Pancreas (tissue), 10 donors: Measurements from ENCODE around the gene TOP3B. TPM values are rescaled to one million over a fixed set of nuclear protein-coding genes. Genes with fewer than 3 reads are reported as not detected.
A peak's percentile ranks its signal among the peaks of the same experiment; 100 is the strongest.

Experiments
- ATAC-seq, 4 donors: fragments of 200-7000 bp; cut with Tn5 transposase; one replicate each; pipeline versions ENCODE4 v1.8.0 to v1.9.1; 2020; ENCODE audit warnings: mild to moderate bottlenecking in 4 of 4, moderate library complexity in 4 of 4
- DNase-seq, 6 donors: peaks; one replicate each; pipeline ENCODE4 v3.0.0-alpha.2; 2020
- FAIRE-seq: peaks from 2 replicates; lab custom pipeline; 2012; peaks lifted over from hg19 to GRCh38; lab: Jason Lieb, UNC
- H3K27ac ChIP-seq, 4 donors: fragments of 200-600 bp; sonication (generic); 1 replicate in 3 of 4; 2 replicates in 1 of 4; pipeline versions ENCODE4 v1.5.0 to v1.8.0; 2020
- H3K27me3 ChIP-seq, 4 donors: fragments of 200-600 bp; one replicate each; pipeline ENCODE4 v1.8.0; 2021
- H3K36me3 ChIP-seq, 3 donors: fragments of 200-600 bp; sonication (generic) in 1 of 3; one replicate each; pipeline versions ENCODE4 v1.5.0 to v1.8.0; 2020 to 2021
- H3K4me1 ChIP-seq, 3 donors: fragments of 200-600 bp; one replicate each; pipeline ENCODE4 v1.8.0; 2021
- H3K4me3 ChIP-seq, 4 donors: fragments of 200-600 bp; sonication (generic) in 2 of 4; one replicate each; pipeline versions ENCODE4 v1.5.0 to v1.8.0; 2020 to 2021
- H3K9me3 ChIP-seq, 4 donors: fragments of 200-600 bp; one replicate each; pipeline ENCODE4 v1.8.0; 2021
- WGBS, 2 donors: extraction: QIAGEN DNeasy Blood & Tissue Kit; methylation state at CpG; one replicate each; pipeline ENCODE4 v1.1.7; 2013; 5-methylcytosine and 5-hydroxymethylcytosine counted together
- intact Hi-C, 3 donors: fragments of 100-400 bp; cut with DNase I; formaldehyde crosslinking; loops; one replicate each; pipeline versions ENCODE4 v1.11.1 to v1.14.2; 2022
- polyA plus RNA-seq, 2 donors: library from polyadenylated mRNA; stranded (reverse); fragments of 200-250 nt; gene quantifications; one replicate each; pipeline ENCODE4 v1.2.3, GENCODE V29; 2013
- total RNA-seq, 6 donors: library from RNA; stranded (reverse); fragmentation: NEBNext Ultra II Directional in 4 of 6; extraction: Animal tissue kit (Norgen Biotek cat#: 25700) in 4 of 6; gene quantifications; one replicate each; pipeline versions ENCODE4 v1.2.1 to v1.2.4, GENCODE V29; 2021 to 2023
- TF ChIP-seq, protein P1 (sequence below), 4 donors: fragments of 200-600 bp; sonication (generic) in 3 of 4; IDR thresholded peaks; one replicate each; pipeline versions ENCODE4 v1.5.0 to v1.8.0; 2021; ENCODE audit warnings: antibody characterized with exemption in 4 of 4
- donor health status: healthy with polysubstance abuse.
- donor health status: DM: no; HTN: no; CAD: no; lungs with moderate emphysema.
- donor health status: DM: no; HTN: no; CAD: no.
- donor health status: control.
- donor health status: control.
- donor health status: Bipolar disorder and iron deficiency.
- donor health status: DM: yes; HTN: yes; CAD: no.
- donor health status: DM: no; HTN: no; CAD: no.
- donor health status: DM: no; HTN: no; CAD: no.
- donor health status: DM: yes; HTN: yes; CAD: no.

TOP3B gene
- total and polyA plus RNA-seq, 8 donors, result 6.7 to 20.5 (median 11.3) TPM

DNA sequence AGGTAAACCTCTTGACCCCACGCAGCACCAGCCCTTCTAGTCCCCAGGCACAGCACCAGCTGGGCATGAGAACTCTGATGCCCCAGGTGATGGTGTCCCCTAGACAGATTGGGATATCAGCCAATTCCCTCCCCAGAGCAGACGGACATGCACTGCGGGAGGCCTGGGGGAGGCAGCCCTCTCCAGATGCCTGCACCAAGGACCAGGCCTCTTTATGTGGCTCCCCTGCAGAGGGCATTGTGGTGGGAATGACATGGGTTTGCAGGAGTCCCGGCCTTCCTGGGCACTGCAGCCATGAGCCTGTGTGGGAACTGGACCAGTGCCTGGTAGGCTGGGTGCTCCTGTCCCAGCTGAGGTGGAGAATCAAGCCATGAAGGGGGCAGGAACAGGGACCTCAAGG is 55.9 kb downstream of the TOP3B start:
- WGBS, 2 donors, result 67 to 73% methylated on average over 4 of the region's 4 CpGs

DNA sequence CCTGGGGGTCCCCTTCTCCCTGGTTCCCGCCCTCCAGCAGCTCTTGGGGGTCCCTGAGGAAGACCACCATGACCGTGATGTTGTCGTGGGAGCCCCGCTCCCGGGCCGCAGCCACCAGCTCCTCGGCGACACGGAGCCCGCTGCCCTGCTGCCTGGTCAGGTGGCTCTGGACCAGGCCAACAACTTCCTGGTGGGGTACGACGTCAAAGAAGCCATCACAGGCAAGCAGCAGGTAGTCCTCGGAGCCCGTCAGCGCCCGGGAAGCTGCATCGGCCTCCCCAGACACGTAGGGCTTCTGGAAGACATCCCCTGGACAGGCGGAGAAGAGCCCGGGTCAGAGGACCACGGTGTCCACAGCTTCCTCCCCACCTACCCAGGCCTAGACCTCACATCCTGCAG is 59.4 kb downstream of the TOP3B start:
- H3K27me3 ChIP-seq, result no peaks in the 10 kb centered on the region
- H3K27ac ChIP-seq, result no peak overlapping the region
- H3K4me3 ChIP-seq, result no peak overlapping the region
- FAIRE-seq, result no peak
- DNase-seq, result peak in 1 of 6 donors; percentile 65
- no peaks in the 10 kb centered on the region for H3K36me3 ChIP-seq
- ATAC-seq, result no peak
- H3K9me3 ChIP-seq, result no peaks in the 10 kb centered on the region
- TF ChIP-seq, protein P1, sequence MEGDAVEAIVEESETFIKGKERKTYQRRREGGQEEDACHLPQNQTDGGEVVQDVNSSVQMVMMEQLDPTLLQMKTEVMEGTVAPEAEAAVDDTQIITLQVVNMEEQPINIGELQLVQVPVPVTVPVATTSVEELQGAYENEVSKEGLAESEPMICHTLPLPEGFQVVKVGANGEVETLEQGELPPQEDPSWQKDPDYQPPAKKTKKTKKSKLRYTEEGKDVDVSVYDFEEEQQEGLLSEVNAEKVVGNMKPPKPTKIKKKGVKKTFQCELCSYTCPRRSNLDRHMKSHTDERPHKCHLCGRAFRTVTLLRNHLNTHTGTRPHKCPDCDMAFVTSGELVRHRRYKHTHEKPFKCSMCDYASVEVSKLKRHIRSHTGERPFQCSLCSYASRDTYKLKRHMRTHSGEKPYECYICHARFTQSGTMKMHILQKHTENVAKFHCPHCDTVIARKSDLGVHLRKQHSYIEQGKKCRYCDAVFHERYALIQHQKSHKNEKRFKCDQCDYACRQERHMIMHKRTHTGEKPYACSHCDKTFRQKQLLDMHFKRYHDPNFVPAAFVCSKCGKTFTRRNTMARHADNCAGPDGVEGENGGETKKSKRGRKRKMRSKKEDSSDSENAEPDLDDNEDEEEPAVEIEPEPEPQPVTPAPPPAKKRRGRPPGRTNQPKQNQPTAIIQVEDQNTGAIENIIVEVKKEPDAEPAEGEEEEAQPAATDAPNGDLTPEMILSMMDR (IDR thresholded peaks at IDR 0.05), result no peak
- WGBS, 2 donors, result 96 to 98% methylated on average over 21 of the region's 21 CpGs
- intact Hi-C loops, result no loop called here
- H3K4me1 ChIP-seq, result peaks cover 12 to 19% (median 19%) of the 10 kb centered on the region in 3 donors

More for the DNA sequence above, 55.9 kb downstream of the TOP3B start:
- Histone ChIP-seq H3K4me3 (no peak overlapping the region), H3K36me3 (peaks cover 0 to 16% (median 7%) of the 10 kb centered on the region in 3 donors), H3K27ac (no peak overlapping the region), H3K4me1 (peaks cover under 1 to 7% (median 7%) of the 10 kb centered on the region in 3 donors), H3K9me3 (no peaks in the 10 kb centered on the region), H3K27me3 (no peaks in the 10 kb centered on the region)
- ATAC-seq (peak in 3 of 4 donors; percentile 15 to 26 (median 23)), FAIRE-seq (no peak), DNase-seq (no peak)
- TF ChIP-seq, protein P1 (IDR thresholded peaks at IDR 0.05), result no peak
- intact Hi-C loops, result no loop called here

DNA sequence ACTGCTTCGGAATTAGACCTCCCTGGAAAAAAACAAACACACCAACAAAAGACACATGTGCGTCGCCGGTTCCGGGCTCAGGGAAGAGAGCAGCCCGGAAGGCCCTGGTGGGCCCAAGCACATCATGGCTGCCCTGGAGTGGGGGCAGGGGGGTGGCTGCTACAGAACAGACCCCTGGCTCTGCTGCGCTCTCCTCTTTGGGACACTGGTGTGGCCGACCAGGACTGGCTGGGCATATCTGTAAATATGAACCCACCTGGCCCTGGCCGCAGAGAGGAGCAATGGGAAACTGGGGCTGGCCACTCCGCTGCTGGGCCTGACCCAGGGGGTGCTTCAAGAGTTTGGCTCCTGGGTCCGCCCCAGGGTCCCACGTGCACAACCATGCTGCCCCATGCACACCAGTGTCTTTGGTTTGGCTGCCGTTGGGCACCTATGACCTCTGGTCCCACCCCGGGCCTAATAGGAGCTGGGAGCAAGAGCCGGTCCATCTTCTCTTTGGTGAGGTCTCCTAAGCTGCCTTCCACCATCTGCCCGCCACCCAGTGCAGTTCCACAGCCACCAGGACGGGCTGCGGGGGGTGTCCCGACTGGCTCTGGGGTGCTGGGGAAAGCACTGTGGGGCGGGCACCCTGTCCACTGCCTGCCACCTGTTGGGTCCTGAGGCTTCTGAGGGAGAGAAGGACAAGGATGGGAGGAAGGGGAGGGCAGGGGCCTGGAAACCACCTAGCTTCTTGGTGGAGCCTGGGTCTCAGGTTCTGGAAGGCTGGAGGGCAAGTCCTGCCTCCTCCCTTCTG is 60.0 kb downstream of the TOP3B start:
- peak in 1 of 6 donors; percentile 58 for DNase-seq

DNA sequence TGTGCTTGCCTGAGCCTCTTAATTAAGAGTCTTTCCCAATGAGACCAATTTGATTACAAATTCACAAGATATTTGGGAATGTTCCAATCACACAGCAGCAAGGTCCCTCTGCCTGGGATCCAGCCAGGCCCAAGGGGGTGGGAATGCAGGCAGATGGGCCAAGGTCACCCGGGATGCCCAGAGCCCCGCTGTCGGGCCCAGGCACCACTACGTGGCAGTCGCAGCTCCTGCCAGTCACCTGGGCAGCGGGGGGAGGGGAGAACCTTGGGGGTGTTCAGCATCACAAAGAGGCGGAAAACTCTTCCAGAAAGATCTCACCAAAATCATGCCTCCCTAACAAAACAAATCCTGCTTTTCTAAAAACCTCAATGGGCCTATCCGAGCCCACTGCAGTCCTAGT is 60.9 kb downstream of the TOP3B start:
- DNase-seq (peak; percentile 76 to 93 (median 84)), FAIRE-seq (no peak), ATAC-seq (peak; percentile 63 to 79 (median 72))
- Histone ChIP-seq H3K9me3 (no peaks in the 10 kb centered on the region), H3K4me1 (peaks cover 19 to 32% (median 27%) of the 10 kb centered on the region in 3 donors), H3K27me3 (no peaks in the 10 kb centered on the region), H3K36me3 (no peaks in the 10 kb centered on the region), H3K27ac (peak overlapping the region in 3 of 4 donors; percentile 47 to 70 (median 66)), H3K4me3 (no peak overlapping the region)
- TF ChIP-seq, protein P1 (IDR thresholded peaks at IDR 0.05), result no peak
- intact Hi-C loops, result no loop called here
- WGBS, 2 donors, result 14 to 25% methylated on average over 8 of the region's 8 CpGs

More for the DNA sequence above, 60.0 kb downstream of the TOP3B start:
- 85 to 89% methylated on average over 20 of the region's 20 CpGs for WGBS, 2 donors
- ATAC-seq (no peak), FAIRE-seq (no peak)
- H3K9me3 ChIP-seq, result no peaks in the 10 kb centered on the region
- no peak overlapping the region for H3K4me3 ChIP-seq
- no peaks in the 10 kb centered on the region for H3K27me3 ChIP-seq
- TF ChIP-seq, protein P1 (IDR thresholded peaks at IDR 0.05), result no peak
- H3K36me3 ChIP-seq, result no peaks in the 10 kb centered on the region
- peaks cover 15 to 25% (median 22%) of the 10 kb centered on the region in 3 donors for H3K4me1 ChIP-seq
- intact Hi-C loops, result no loop called here
- peak overlapping the region; percentile 22 to 70 (median 56) for H3K27ac ChIP-seq
